Measurements from ENCODE around the gene DIAPH3. TPM values are rescaled to one million over a fixed set of nuclear protein-coding genes. Genes with fewer than 3 reads are reported as not detected.

DIAPH3 gene
- polyA plus RNA-seq, 3 donors, result 0.04 to 0.09 TPM; not detected in 1

- Mint-ChIP-seq H3K27ac (no peak overlapping the region), H3K4me3 (no peak overlapping the region), H3K9me3 (no peaks in the 10 kb centered on the region), H3K36me3 (no peaks in the 10 kb centered on the region), H3K4me1 (no peaks in the 10 kb centered on the region), H3K27me3 (ENCODE audit: low read depth in 3 of 3) (peaks cover 0 to 4% (median 2%) of the 10 kb centered on the region in 3 donors)
- DNase-seq, result no peak
- no peaks in the 10 kb centered on the region for H4K20me1 ChIP-seq (ENCODE audit: insufficient read depth, low read length)
- intact Hi-C loops (cut with micrococcal nuclease), result no loop called here
- H2AFZ ChIP-seq (ENCODE audit: insufficient read depth, low read depth, low read length, poor library complexity, severe bottlenecking), result no peak overlapping the region
- H3K27ac ChIP-seq (ENCODE audit: low read depth in 1 of 2, low read length in 2 of 2), result no peak overlapping the region
- H3K4me1 ChIP-seq (ENCODE audit: control insufficient read depth in 1 of 2, insufficient read depth in 2 of 2, low read length in 2 of 2), result no peaks in the 10 kb centered on the region
- no peak overlapping the region for H3K4me2 ChIP-seq (replicated peaks; ENCODE audit: extremely low read depth, low read length, poor library complexity, severe bottlenecking)
- H3K9ac ChIP-seq (ENCODE audit: insufficient read depth, low read length, poor library complexity, severe bottlenecking), result no peak overlapping the region
- no peaks in the 10 kb centered on the region for H3K9me3 ChIP-seq (replicated peaks in 1 of 2; ENCODE audit: control insufficient read depth in 1 of 2, insufficient read depth in 1 of 2, low read length in 2 of 2)
- no peak for TF ChIP-seq CTCF (IDR thresholded peaks at IDR 0.05)
- H3K27me3 ChIP-seq (ENCODE audit: control insufficient read depth in 2 of 2, insufficient read depth in 2 of 2, low read length in 2 of 2), result no peaks in the 10 kb centered on the region
- no peak overlapping the region for H3K4me3 ChIP-seq (replicated peaks in 1 of 3; ENCODE audit: low read depth in 2 of 3, low read length in 3 of 3)
- no CpG with 5 or more reads among the region's 2 CpGs for WGBS (ENCODE audit: insufficient coverage)
- no peaks in the 10 kb centered on the region for H3K36me3 ChIP-seq (replicated peaks in 1 of 2; ENCODE audit: control insufficient read depth in 1 of 2, insufficient read depth in 2 of 2, low read length in 2 of 2)
- no peaks in the 10 kb centered on the region for H3K79me2 ChIP-seq (ENCODE audit: insufficient read depth, low read length)
Observed at GRCh38 chr13:59780058-59780457, 383.7 kb downstream of the DIAPH3 start.

- Histone ChIP-seq H2AFZ (ENCODE audit: insufficient read depth, low read depth, low read length, poor library complexity, severe bottlenecking) (no peak overlapping the region), H3K4me1 (ENCODE audit: control insufficient read depth in 1 of 2, insufficient read depth in 2 of 2, low read length in 2 of 2) (no peaks in the 10 kb centered on the region), H4K20me1 (ENCODE audit: insufficient read depth, low read length) (no peaks in the 10 kb centered on the region), H3K79me2 (ENCODE audit: insufficient read depth, low read length) (no peaks in the 10 kb centered on the region), H3K9ac (ENCODE audit: insufficient read depth, low read length, poor library complexity, severe bottlenecking) (no peak overlapping the region), H3K4me3 (replicated peaks in 1 of 3; ENCODE audit: low read depth in 2 of 3, low read length in 3 of 3) (no peak overlapping the region), H3K4me2 (replicated peaks; ENCODE audit: extremely low read depth, low read length, poor library complexity, severe bottlenecking) (no peak overlapping the region), H3K27ac (ENCODE audit: low read depth in 1 of 2, low read length in 2 of 2) (no peak overlapping the region), H3K9me3 (replicated peaks in 1 of 2; ENCODE audit: control insufficient read depth in 1 of 2, insufficient read depth in 1 of 2, low read length in 2 of 2) (no peaks in the 10 kb centered on the region), H3K27me3 (ENCODE audit: control insufficient read depth in 2 of 2, insufficient read depth in 2 of 2, low read length in 2 of 2) (no peaks in the 10 kb centered on the region), H3K36me3 (replicated peaks in 1 of 2; ENCODE audit: control insufficient read depth in 1 of 2, insufficient read depth in 2 of 2, low read length in 2 of 2) (no peaks in the 10 kb centered on the region)
- Mint-ChIP-seq H3K4me1 (no peaks in the 10 kb centered on the region), H3K36me3 (peaks cover 0 to 3% of the 10 kb centered on the region in 2 donors), H3K9me3 (no peaks in the 10 kb centered on the region), H3K27ac (no peak overlapping the region), H3K4me3 (no peak overlapping the region), H3K27me3 (ENCODE audit: low read depth in 3 of 3) (peaks cover 0 to 3% (median 2%) of the 10 kb centered on the region in 3 donors)
- TF ChIP-seq CTCF (IDR thresholded peaks at IDR 0.05), result no peak
- intact Hi-C loops (cut with micrococcal nuclease), result no loop called here
- WGBS (ENCODE audit: insufficient coverage), result no CpG with 5 or more reads among the region's 5 CpGs
- DNase-seq, result no peak
Observed at GRCh38 chr13:59776924-59777690, 386.6 kb downstream of the DIAPH3 start.

Data from CD14-positive monocyte (primary cell).